Naive thymus-derived CD4-positive, alpha-beta T cell (primary cell): ENCODE measurements around the gene WDR70. TPM values are rescaled to one million over a fixed set of nuclear protein-coding genes. Genes with fewer than 3 reads are reported as not detected.
A peak's percentile ranks its signal among the peaks of the same experiment; 100 is the strongest.
"Not testable (repeated sequence)": the region's sequence is repeated elsewhere in the genome, so short reads cannot be mapped to it uniquely, and the experiment has no call there.

Experiments used
- ATAC-seq: fragments of 150-1000 bp; cut with Tn5 transposase; 2 replicates; pipeline ENCODE4 v1.10.0; 2021; ENCODE audit warnings: mild to moderate bottlenecking, moderate library complexity
- CTCF ChIA-PET: fragments of 350-600 bp; sonication (Branson Sonifier 250); formaldehyde crosslinking; loops from one replicate; lab custom pipeline; 2021; ENCODE audit warnings: antibody characterized with exemption; lab: Charles Lee
- POLR2A ChIA-PET: fragments of 350-600 bp; sonication (Branson Sonifier 250); formaldehyde crosslinking; loops from one replicate; lab custom pipeline; 2021; ENCODE audit warnings: antibody characterized with exemption, inconsistent platforms; lab: Charles Lee
- DNase-seq, 9 donors: peaks; one replicate each; pipeline versions ENCODE4 v3.0.0 to v3.0.0-alpha.2; 2020 to 2022; ENCODE audit warnings: mixed read lengths in 1 of 9
- H3K27ac ChIP-seq: one replicate; pipeline ENCODE4 v1.7.0; 2013; ENCODE audit warnings: mild to moderate bottlenecking, low read depth, low read length, moderate library complexity
- H3K27me3 ChIP-seq, 2 donors: one replicate each; pipeline ENCODE4 v1.7.0; 2013; ENCODE audit warnings: low read length in 2 of 2, mild to moderate bottlenecking in 2 of 2, moderate library complexity in 2 of 2; ENCODE audit not compliant: control insufficient read depth in 2 of 2, insufficient read depth in 2 of 2
- H3K36me3 ChIP-seq, 3 experiments: 1 replicate in 2 of 3; 2 replicates in 1 of 3; pipeline ENCODE4 v1.7.0; 2013; ENCODE audit warnings: low read length in 3 of 3, mild to moderate bottlenecking in 3 of 3, moderate library complexity in 1 of 3; ENCODE audit not compliant: insufficient read depth in 3 of 3, control insufficient read depth in 2 of 3
- H3K4me1 ChIP-seq, 2 donors: one replicate each; pipeline ENCODE4 v1.7.0; 2013; ENCODE audit warnings: low read length in 2 of 2, mild to moderate bottlenecking in 2 of 2, moderate library complexity in 1 of 2; ENCODE audit not compliant: control insufficient read depth in 2 of 2, insufficient read depth in 2 of 2
- H3K4me3 ChIP-seq: 2 replicates; pipeline ENCODE4 v1.7.0; 2013; ENCODE audit warnings: mild to moderate bottlenecking, low read length
- H3K9me3 ChIP-seq, 3 experiments: 1 replicate in 2 of 3; 2 replicates in 1 of 3; pipeline ENCODE4 v1.7.0; 2013; ENCODE audit warnings: low read length in 3 of 3; ENCODE audit not compliant: control insufficient read depth in 2 of 3
- H3K27ac Mint-ChIP-seq, 9 donors: one replicate each; pipeline ENCODE4 v1.8.0; 2020 to 2022; ENCODE audit warnings: mixed read lengths in 9 of 9, mild to moderate bottlenecking in 8 of 9, moderate library complexity in 5 of 9, inconsistent platforms in 2 of 9
- H3K27me3 Mint-ChIP-seq, 5 donors: one replicate each; pipeline ENCODE4 v1.8.0; 2021 to 2022; ENCODE audit warnings: mixed read lengths in 5 of 5, mild to moderate bottlenecking in 1 of 5
- H3K36me3 Mint-ChIP-seq, 5 donors: one replicate each; pipeline ENCODE4 v1.8.0; 2020 to 2022; ENCODE audit warnings: mixed read lengths in 5 of 5, mild to moderate bottlenecking in 3 of 5, inconsistent platforms in 1 of 5
- H3K4me1 Mint-ChIP-seq, 7 donors: one replicate each; pipeline ENCODE4 v1.8.0; 2020 to 2022; ENCODE audit warnings: mixed read lengths in 7 of 7, mild to moderate bottlenecking in 3 of 7, inconsistent platforms in 1 of 7
- H3K4me3 Mint-ChIP-seq, 10 donors: one replicate each; pipeline ENCODE4 v1.8.0; 2020 to 2022; ENCODE audit warnings: mild to moderate bottlenecking in 10 of 10, mixed read lengths in 10 of 10, moderate library complexity in 6 of 10, inconsistent platforms in 2 of 10
- H3K9me3 Mint-ChIP-seq, 11 donors: one replicate each; pipeline ENCODE4 v1.8.0; 2020 to 2022; ENCODE audit warnings: mixed read lengths in 11 of 11, mild to moderate bottlenecking in 4 of 11, inconsistent platforms in 1 of 11, moderate library complexity in 1 of 11
- intact Hi-C, 2 donors: fragments of 100-400 bp; cut with micrococcal nuclease; formaldehyde crosslinking; loops; one replicate each; pipeline ENCODE4 v1.15.1; 2023
- polyA plus RNA-seq, 2 donors: library from polyadenylated mRNA; unstranded; fragments of 300-500 nt; fragmentation: Illumina TruSeq; gene quantifications; one replicate each; pipeline ENCODE4 v1.2.3, GENCODE V29; 2021
- total RNA-seq, 6 experiments: library from RNA in 5 of 6; stranded (reverse) in 5 of 6; gene quantifications; 1 replicate in 5 of 6; 2 replicates in 1 of 6; pipeline ENCODE4 v1.2.3 and lab custom pipeline; 2021 to 2026

The WDR70 gene
- total and polyA plus RNA-seq, 7 experiments from 2014 or later = 17.7 to 41.4 (median 38.8) TPM

GRCh38 chr5:37672118-37672588 lies 293.0 kb downstream of the WDR70 start:
- intact Hi-C loops, H3K27me3 Mint-ChIP-seq, H3K4me1 ChIP-seq, ATAC-seq, CTCF ChIA-PET, POLR2A ChIA-PET, H3K36me3 ChIP-seq, H3K27ac ChIP-seq, H3K4me3 ChIP-seq, H3K9me3 ChIP-seq, H3K27me3 ChIP-seq: not testable (repeated sequence)
- peaks cover 0 to 23% (median 7%) of the 10 kb centered on the region in 11 donors for H3K9me3 Mint-ChIP-seq
- DNase-seq = peak in 2 of 9 donors; percentile 2 to 24
- H3K36me3 Mint-ChIP-seq = peaks cover 5 to 45% (median 29%) of the 10 kb centered on the region in 5 donors
- peak overlapping the region in 2 of 10 donors; percentile 9 to 50 for H3K4me3 Mint-ChIP-seq
- peak overlapping the region in 3 of 9 donors; percentile 2 to 13 (median 6) for H3K27ac Mint-ChIP-seq
- H3K4me1 Mint-ChIP-seq = peaks cover 0 to 35% (median 25%) of the 10 kb centered on the region in 7 donors

- H3K4me3 ChIP-seq, POLR2A ChIA-PET, H3K4me1 ChIP-seq, intact Hi-C loops, ATAC-seq, H3K27ac ChIP-seq, H3K27me3 Mint-ChIP-seq, H3K9me3 ChIP-seq, H3K4me3 Mint-ChIP-seq, H3K36me3 ChIP-seq, H3K27ac Mint-ChIP-seq, CTCF ChIA-PET, DNase-seq, H3K27me3 ChIP-seq: not testable (repeated sequence)
- peaks cover 0 to 34% (median 25%) of the 10 kb centered on the region in 7 donors for H3K4me1 Mint-ChIP-seq
- peaks cover 0 to 21% (median 12%) of the 10 kb centered on the region in 11 donors for H3K9me3 Mint-ChIP-seq
- H3K36me3 Mint-ChIP-seq = peaks cover 7 to 47% (median 18%) of the 10 kb centered on the region in 5 donors
Measured at GRCh38 chr5:37674361-37674760, 295.2 kb downstream of the WDR70 start.

- H3K36me3 ChIP-seq, intact Hi-C loops, H3K27me3 ChIP-seq, H3K4me3 Mint-ChIP-seq, DNase-seq, H3K4me1 ChIP-seq, CTCF ChIA-PET, H3K27me3 Mint-ChIP-seq, H3K4me3 ChIP-seq, H3K27ac ChIP-seq, ATAC-seq, H3K9me3 ChIP-seq, H3K27ac Mint-ChIP-seq, POLR2A ChIA-PET: not testable (repeated sequence)
- H3K4me1 Mint-ChIP-seq = peaks cover 0 to 14% (median 7%) of the 10 kb centered on the region in 7 donors
- H3K9me3 Mint-ChIP-seq = peaks cover 0 to 47% (median 22%) of the 10 kb centered on the region in 11 donors
- peaks cover 23 to 65% (median 41%) of the 10 kb centered on the region in 5 donors for H3K36me3 Mint-ChIP-seq
Measured at GRCh38 chr5:37679326-37679725, 300.2 kb downstream of the WDR70 start.

GRCh38 chr5:37679903-37680302 lies 300.8 kb downstream of the WDR70 start:
- DNase-seq, H3K27ac Mint-ChIP-seq, CTCF ChIA-PET, H3K4me3 Mint-ChIP-seq, H3K4me3 ChIP-seq, H3K9me3 ChIP-seq, H3K4me1 ChIP-seq, H3K27me3 Mint-ChIP-seq, H3K27ac ChIP-seq, POLR2A ChIA-PET, H3K27me3 ChIP-seq, ATAC-seq, intact Hi-C loops, H3K36me3 ChIP-seq: not testable (repeated sequence)
- Mint-ChIP-seq H3K4me1 (peaks cover 0 to 18% (median 7%) of the 10 kb centered on the region in 7 donors), H3K36me3 (peaks cover 23 to 68% (median 46%) of the 10 kb centered on the region in 5 donors), H3K9me3 (peaks cover 0 to 46% (median 22%) of the 10 kb centered on the region in 11 donors)

- Mint-ChIP-seq H3K27ac (no peak overlapping the region), H3K4me3 (no peak overlapping the region), H3K27me3 (no peaks in the 10 kb centered on the region), H3K9me3 (peaks cover 0 to 38% (median 17%) of the 10 kb centered on the region in 11 donors), H3K4me1 (peaks cover 0 to 18% (median 7%) of the 10 kb centered on the region in 7 donors), H3K36me3 (peaks cover 21 to 77% (median 54%) of the 10 kb centered on the region in 5 donors)
- ATAC-seq = no peak
- intact Hi-C loops = no loop called here
- H3K9me3 ChIP-seq = peaks cover 0 to 4% (median 0%) of the 10 kb centered on the region in 3 experiments
- CTCF ChIA-PET = no interaction called here
- no peak overlapping the region for H3K27ac ChIP-seq
- DNase-seq = no peak
- no peaks in the 10 kb centered on the region for H3K27me3 ChIP-seq
- no peaks in the 10 kb centered on the region for H3K4me1 ChIP-seq
- peaks cover 0 to under 1% (median 0%) of the 10 kb centered on the region in 3 experiments for H3K36me3 ChIP-seq
- H3K4me3 ChIP-seq = no peak overlapping the region
- POLR2A ChIA-PET = interaction anchor here (0.6 kb wide), 1 partner anchor 1436 kb away, joined by 3 read pairs; no protein-coding TSS in a partner anchor
Measured at GRCh38 chr5:37683072-37683471, 304.0 kb downstream of the WDR70 start.

- no peaks in the 10 kb centered on the region for H3K4me1 ChIP-seq
- H3K4me3 ChIP-seq = no peak overlapping the region
- H3K4me1 Mint-ChIP-seq = peaks cover 0 to 24% (median 3%) of the 10 kb centered on the region in 7 donors
- ChIA-PET CTCF (no interaction called here), POLR2A (no interaction called here)
- ATAC-seq (peak; percentile 20), DNase-seq (no peak)
- no peak overlapping the region for H3K4me3 Mint-ChIP-seq
- peaks cover 24 to 74% (median 58%) of the 10 kb centered on the region in 5 donors for H3K36me3 Mint-ChIP-seq
- no peaks in the 10 kb centered on the region for H3K27me3 ChIP-seq
- H3K36me3 ChIP-seq = peaks cover 0 to 3% (median 0%) of the 10 kb centered on the region in 3 experiments
- H3K27ac Mint-ChIP-seq = no peak overlapping the region
- H3K27ac ChIP-seq = no peak overlapping the region
- H3K9me3 Mint-ChIP-seq = peaks cover 6 to 38% (median 20%) of the 10 kb centered on the region in 11 donors
- H3K9me3 ChIP-seq = peaks cover 0 to 4% (median 0%) of the 10 kb centered on the region in 3 experiments
- H3K27me3 Mint-ChIP-seq = no peaks in the 10 kb centered on the region
- intact Hi-C loops = no loop called here
Measured at GRCh38 chr5:37685211-37685610, 306.1 kb downstream of the WDR70 start.

- H3K9me3 Mint-ChIP-seq = peaks cover 6 to 36% (median 21%) of the 10 kb centered on the region in 11 donors
- intact Hi-C loops = no loop called here
- CTCF ChIA-PET = no interaction called here
- no peak overlapping the region for H3K4me3 Mint-ChIP-seq
- H3K27ac ChIP-seq = no peak overlapping the region
- peaks cover 0 to 4% (median 0%) of the 10 kb centered on the region in 3 experiments for H3K9me3 ChIP-seq
- peaks cover 21 to 76% (median 56%) of the 10 kb centered on the region in 5 donors for H3K36me3 Mint-ChIP-seq
- no peak overlapping the region for H3K4me3 ChIP-seq
- no peak for DNase-seq
- ATAC-seq = no peak
- H3K4me1 ChIP-seq = no peaks in the 10 kb centered on the region
- no peak overlapping the region for H3K27ac Mint-ChIP-seq
- POLR2A ChIA-PET = no interaction called here
- peaks cover 0 to 3% (median 0%) of the 10 kb centered on the region in 3 experiments for H3K36me3 ChIP-seq
- no peaks in the 10 kb centered on the region for H3K27me3 Mint-ChIP-seq
- peaks cover 0 to 24% (median 0%) of the 10 kb centered on the region in 7 donors for H3K4me1 Mint-ChIP-seq
- no peaks in the 10 kb centered on the region for H3K27me3 ChIP-seq
Measured at GRCh38 chr5:37685816-37686215, 306.7 kb downstream of the WDR70 start.
